Progenitor cell of endocrine pancreas (in vitro differentiated cells): ENCODE measurements around the gene COL27A1. TPM values are rescaled to one million over a fixed set of nuclear protein-coding genes. Genes with fewer than 3 reads are reported as not detected.

Experiments
- DNase-seq: peaks from one replicate; pipeline ENCODE4 v3.0.0; 2021; ENCODE audit warnings: low spot score; ENCODE audit not compliant: unreplicated experiment
- H3K27ac Mint-ChIP-seq: 2 replicates; pipeline ENCODE4 v1.8.0; 2021; ENCODE audit warnings: mild to moderate bottlenecking, moderate library complexity, mixed read lengths
- H3K27me3 Mint-ChIP-seq: 2 replicates; pipeline ENCODE4 v1.8.0; 2021; ENCODE audit warnings: mixed read lengths
- H3K36me3 Mint-ChIP-seq: 2 replicates; pipeline ENCODE4 v1.8.0; 2022; ENCODE audit warnings: mixed read lengths; ENCODE audit not compliant: insufficient read depth
- H3K4me1 Mint-ChIP-seq: 2 replicates; pipeline ENCODE4 v1.8.0; 2021; ENCODE audit warnings: low read depth, mixed read lengths
- H3K4me3 Mint-ChIP-seq: 2 replicates; pipeline ENCODE4 v1.8.0; 2021; ENCODE audit warnings: low read depth, mild to moderate bottlenecking, moderate library complexity, mixed read lengths
- H3K9me3 Mint-ChIP-seq: 2 replicates; pipeline ENCODE4 v1.8.0; 2021; ENCODE audit warnings: low read depth, mixed read lengths
- total RNA-seq: library from RNA; stranded (reverse); gene quantifications from 2 replicates; pipeline ENCODE4 v1.2.1, GENCODE V29; 2021
- TF ChIP-seq, protein P1 (sequence below): fragments of 200-600 bp; sonication (generic); IDR thresholded peaks from one replicate; pipeline ENCODE4 v1.5.0; 2021; ENCODE audit warnings: antibody characterized with exemption, mild to moderate bottlenecking; ENCODE audit not compliant: unreplicated experiment

The COL27A1 gene
- total RNA-seq, 1 donor from 2014 or later: 178 TPM

DNA sequence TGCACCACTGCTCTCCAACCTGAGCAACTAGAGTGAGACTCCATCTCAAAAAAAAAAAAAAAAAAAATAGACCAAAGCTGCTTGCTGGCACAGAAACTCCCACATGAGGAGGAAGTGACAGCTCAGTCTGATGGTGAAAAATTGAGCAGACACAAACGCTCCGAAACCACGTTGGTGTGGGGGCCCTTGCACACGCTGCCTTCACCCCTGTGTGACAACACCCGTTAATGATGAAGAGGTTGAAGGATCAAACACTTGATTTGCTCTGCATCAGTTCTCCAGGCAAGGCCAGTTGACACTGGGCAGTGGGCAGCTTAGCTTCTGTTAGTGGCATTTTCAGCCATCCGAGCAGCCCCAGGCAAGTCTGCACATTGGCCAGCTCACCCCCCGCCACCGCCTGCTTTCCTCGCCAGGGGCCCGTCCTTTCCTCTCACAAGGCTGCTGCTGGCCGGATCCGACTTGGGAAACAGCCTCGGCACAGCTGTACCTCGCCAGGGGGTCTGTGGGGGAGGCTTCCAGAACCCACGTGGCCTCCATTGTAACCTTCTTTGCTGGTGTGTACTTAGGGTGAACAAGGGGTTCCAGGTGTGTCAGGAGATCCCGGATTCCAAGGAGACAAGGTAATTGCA lies 79.8 kb downstream of the COL27A1 start:
- Mint-ChIP-seq H3K36me3 (peaks cover 14% of the 10 kb centered on the region), H3K9me3 (no peaks in the 10 kb centered on the region)

DNA sequence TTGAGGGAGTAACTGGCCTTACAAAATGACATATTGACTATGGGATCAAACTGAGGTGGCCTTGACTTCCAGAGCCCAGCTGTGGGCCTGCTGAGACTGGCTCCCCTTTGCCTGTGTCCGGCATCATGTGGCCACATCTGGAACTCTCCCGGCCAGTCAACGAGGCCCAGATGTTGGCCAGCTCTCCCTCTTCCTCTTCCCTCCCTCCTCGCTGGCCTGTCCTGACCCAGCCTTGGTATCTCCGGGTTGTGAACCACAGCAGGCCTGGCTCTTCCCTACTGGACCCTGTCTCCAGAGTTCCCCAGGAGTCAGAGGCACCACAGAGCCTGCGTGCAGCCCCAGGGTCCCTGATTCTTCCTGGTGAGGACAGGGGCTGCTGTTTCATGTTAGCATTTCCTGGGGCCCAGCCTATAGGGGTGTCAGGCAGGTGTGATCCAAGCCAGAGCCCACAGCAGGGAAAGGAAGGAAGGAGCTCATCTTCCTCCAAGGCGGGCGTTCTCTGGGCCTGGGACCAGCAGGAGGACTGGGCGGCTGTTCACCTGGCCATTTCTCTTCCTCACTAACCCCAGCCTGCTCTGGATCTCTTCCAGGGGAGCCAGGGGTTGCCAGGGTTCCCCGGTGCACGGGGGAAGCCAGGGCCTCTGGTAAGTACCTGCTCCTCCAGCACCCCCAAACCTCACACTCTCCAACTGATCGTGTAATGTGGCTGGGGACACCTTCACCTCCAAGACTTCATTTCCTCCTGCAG lies 81.2 kb downstream of the COL27A1 start:
- H3K9me3 Mint-ChIP-seq: no peaks in the 10 kb centered on the region
- no peak for DNase-seq
- H3K4me1 Mint-ChIP-seq: peaks cover 4% of the 10 kb centered on the region
- TF ChIP-seq, protein P1, sequence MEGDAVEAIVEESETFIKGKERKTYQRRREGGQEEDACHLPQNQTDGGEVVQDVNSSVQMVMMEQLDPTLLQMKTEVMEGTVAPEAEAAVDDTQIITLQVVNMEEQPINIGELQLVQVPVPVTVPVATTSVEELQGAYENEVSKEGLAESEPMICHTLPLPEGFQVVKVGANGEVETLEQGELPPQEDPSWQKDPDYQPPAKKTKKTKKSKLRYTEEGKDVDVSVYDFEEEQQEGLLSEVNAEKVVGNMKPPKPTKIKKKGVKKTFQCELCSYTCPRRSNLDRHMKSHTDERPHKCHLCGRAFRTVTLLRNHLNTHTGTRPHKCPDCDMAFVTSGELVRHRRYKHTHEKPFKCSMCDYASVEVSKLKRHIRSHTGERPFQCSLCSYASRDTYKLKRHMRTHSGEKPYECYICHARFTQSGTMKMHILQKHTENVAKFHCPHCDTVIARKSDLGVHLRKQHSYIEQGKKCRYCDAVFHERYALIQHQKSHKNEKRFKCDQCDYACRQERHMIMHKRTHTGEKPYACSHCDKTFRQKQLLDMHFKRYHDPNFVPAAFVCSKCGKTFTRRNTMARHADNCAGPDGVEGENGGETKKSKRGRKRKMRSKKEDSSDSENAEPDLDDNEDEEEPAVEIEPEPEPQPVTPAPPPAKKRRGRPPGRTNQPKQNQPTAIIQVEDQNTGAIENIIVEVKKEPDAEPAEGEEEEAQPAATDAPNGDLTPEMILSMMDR: no peak
- H3K36me3 Mint-ChIP-seq: peaks cover 15% of the 10 kb centered on the region
- H3K27ac Mint-ChIP-seq: peak overlapping the region; percentile 74
- H3K27me3 Mint-ChIP-seq: no peaks in the 10 kb centered on the region
- H3K4me3 Mint-ChIP-seq: no peak overlapping the region

More for the DNA sequence above, 79.8 kb downstream of the COL27A1 start:
- TF ChIP-seq, protein P1: no peak
- H3K4me3 Mint-ChIP-seq: no peak overlapping the region
- no peak for DNase-seq
- peaks cover 4% of the 10 kb centered on the region for H3K4me1 Mint-ChIP-seq
- no peaks in the 10 kb centered on the region for H3K27me3 Mint-ChIP-seq
- H3K27ac Mint-ChIP-seq: no peak overlapping the region

DNA sequence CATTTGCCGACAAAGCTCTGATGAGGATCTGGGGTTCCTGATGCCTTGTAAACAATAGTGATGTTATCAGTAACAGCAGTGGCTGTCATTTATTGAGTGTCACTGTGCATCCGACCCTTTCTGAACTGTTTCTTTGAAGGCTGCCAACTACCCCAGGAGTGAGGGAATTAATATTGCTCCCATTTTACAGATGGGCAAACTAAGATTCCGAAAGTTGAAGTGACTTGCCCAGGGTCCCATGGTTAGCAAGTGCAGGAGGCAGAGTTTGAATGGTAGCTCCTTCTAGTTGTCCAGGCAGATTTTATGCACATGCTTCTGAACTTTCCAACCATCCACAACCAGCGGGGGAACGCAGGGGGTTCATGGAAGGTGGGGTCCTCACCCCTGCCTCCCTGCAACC lies 81.9 kb downstream of the COL27A1 start:
- H3K4me1 Mint-ChIP-seq: peaks cover 4% of the 10 kb centered on the region
- H3K36me3 Mint-ChIP-seq: peaks cover 18% of the 10 kb centered on the region
- DNase-seq: no peak
- no peaks in the 10 kb centered on the region for H3K9me3 Mint-ChIP-seq
- no peaks in the 10 kb centered on the region for H3K27me3 Mint-ChIP-seq
- no peak overlapping the region for H3K27ac Mint-ChIP-seq
- TF ChIP-seq, protein P1: no peak
- H3K4me3 Mint-ChIP-seq: no peak overlapping the region

DNA sequence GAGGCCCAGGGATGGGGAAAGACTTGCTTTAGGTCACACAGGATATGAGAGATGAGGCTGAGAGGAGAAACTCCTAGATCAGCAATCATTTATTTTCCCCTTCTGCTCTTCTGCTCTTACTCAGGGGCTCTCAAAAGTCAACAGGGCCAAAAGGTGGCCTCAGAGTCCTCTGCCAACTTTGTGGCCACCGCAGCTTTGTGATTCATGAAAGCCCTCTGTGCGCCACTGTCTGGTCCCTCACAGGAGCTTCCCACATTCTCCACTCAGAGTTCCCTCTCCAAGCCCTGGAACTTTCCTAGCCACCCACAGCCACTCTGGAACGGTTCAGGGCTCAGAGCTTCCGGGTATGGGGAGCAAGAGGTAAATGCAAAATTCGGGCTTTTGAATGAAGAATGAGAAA lies 82.4 kb downstream of the COL27A1 start:
- Mint-ChIP-seq H3K27me3 (no peaks in the 10 kb centered on the region), H3K4me3 (no peak overlapping the region), H3K4me1 (peaks cover 4% of the 10 kb centered on the region), H3K36me3 (peaks cover 18% of the 10 kb centered on the region), H3K27ac (no peak overlapping the region), H3K9me3 (no peaks in the 10 kb centered on the region)
- no peak for DNase-seq
- TF ChIP-seq, protein P1: no peak

DNA sequence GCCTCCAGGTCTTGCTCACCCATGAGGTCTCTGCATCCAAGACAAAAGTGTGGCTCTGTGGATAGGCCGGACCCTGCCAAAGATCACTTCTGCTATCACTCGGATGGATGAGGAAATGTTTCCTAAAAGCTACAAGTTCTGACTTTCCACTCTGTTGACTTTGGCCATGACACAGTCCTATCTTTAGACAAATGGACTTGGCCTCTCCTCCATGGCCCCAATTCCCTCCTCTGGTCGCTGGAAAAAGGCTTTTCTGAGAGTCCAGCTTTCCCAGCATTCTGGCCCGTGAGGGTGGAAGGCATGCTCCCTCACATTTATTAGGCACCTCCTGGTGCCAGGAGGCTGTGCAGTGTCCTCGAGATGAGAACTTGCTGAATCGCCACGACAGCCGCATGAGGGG lies 83.1 kb downstream of the COL27A1 start:
- Mint-ChIP-seq H3K4me1 (peaks cover 4% of the 10 kb centered on the region), H3K9me3 (no peaks in the 10 kb centered on the region), H3K27ac (no peak overlapping the region), H3K36me3 (peaks cover 22% of the 10 kb centered on the region), H3K27me3 (no peaks in the 10 kb centered on the region), H3K4me3 (no peak overlapping the region)
- TF ChIP-seq, protein P1: no peak
- DNase-seq: no peak
